Stimulated activated CD4-positive, alpha-beta T cell treated with anti-CD3 and anti-CD28 coated beads, TNF-alpha, amount 100 ng/mL, for 24 hours (primary cell): ENCODE results near the gene SGPP1.
"Not testable (repeated sequence)": the region's sequence is repeated elsewhere in the genome, so short reads cannot be mapped to it uniquely, and the experiment has no call there.

Experiments used
- DNase-seq, 3 experiments: peaks; one replicate each; pipeline ENCODE4 v3.0.0-alpha.2; 2020; ENCODE audit warnings: low read depth in 3 of 3

SGPP1 gene

DNA sequence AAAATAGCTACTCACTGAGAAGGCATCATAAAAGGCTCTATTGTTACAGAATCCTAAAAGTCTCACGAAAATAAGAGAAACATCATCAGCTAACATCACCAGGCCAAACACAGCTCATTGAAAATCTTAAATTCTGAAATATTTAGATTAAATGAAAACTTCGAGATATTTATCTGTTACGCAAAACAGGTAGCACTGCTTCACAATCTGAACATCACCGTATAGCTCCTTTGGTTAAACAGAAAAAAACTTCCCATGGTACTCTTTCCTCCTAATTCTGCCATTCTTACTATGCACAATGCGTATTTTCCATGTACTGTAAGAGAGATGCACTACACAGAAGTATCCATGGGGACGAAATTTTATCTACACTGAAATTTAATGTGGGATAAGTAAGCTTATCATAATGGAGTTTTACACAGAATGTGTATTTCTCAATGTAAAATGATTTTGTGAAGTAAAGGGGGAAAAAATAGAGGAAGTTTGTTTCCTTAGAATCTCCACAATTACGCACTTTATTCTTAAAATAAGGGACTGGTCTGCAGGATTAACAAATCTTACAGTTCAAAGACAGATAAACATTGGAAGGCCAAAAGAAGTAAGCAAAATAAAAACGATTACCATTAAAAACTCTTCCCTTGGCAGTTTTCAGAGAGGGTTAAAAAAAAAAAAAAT lies 1.9 kb downstream of the SGPP1 start:
- no peak for DNase-seq

DNA sequence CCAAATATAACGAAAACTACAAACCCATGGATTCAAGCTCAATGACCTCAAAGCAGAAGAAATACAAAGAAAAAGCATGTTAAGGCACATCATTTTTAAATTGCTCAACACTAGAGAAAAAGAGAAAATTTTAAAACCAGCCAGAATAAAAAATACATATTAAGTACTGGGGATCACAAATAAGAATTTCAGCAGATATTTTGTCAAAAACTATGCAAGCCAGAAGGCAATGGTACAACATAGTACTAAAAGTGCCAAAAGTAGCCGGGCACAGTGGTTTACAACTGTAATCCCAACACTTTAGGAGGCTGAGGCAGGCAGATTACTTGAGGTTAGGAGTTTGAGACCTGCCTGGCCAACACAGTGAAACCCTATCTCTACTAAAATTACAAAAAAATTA lies 10.2 kb downstream of the SGPP1 start:
- DNase-seq: no peak

DNA sequence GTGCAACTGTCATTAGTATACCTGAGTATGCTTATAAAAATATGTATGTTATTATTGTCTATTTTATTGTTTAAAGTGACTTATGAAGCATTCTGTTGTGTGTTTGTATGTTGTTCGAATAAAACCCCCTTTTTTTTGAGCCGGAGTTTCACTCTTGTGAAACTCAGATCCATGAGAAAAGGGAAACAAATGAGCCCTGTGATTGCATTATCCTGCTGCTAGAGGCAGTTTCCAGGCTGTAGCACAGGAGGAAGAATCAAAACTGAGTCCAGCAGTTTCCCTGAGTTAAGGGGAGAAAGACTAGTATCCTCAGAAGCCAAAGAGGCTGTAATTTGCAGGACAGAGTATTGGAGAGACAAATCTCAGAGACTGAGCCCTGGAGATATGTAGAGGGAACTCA lies 12.5 kb downstream of the SGPP1 start:
- DNase-seq: no peak

DNA sequence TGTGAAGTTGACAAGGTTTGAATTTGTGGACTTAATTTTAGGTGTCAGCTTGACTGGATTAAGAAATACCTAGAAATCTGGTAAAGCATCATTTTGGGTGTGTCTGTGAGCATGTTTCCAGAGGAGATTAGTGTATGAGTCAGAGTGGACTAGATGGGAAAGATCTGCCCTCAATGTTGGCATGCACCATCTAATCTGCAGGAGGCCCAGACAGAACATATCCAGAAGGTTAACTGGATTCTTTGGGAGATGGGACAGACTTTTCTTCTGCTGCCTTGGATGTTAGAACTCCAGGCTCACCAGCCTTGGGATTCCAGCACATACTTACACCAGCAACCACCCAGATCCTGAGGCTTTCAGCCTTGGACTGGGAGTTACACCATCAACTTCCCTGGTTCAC lies 14.1 kb downstream of the SGPP1 start:
- DNase-seq: no peak

DNA sequence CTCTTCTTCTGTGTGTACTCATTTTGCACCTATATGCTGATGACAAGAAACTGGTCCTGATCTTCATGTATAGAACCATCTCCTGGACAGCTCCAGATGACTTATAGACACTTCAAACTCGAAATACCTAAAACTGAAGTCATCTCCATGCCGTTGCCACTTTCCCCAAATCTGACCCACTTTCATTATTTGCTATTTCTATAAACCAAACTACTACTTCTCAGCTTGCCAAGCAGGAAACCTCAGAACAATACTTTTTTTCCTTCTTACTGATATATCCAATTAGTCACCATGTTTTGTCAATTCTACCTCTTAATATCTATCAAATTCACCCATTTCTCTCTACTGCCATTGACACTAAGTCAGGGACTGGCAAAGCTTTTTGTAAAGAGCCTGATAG lies 14.8 kb downstream of the SGPP1 start:
- no peak for DNase-seq

DNA sequence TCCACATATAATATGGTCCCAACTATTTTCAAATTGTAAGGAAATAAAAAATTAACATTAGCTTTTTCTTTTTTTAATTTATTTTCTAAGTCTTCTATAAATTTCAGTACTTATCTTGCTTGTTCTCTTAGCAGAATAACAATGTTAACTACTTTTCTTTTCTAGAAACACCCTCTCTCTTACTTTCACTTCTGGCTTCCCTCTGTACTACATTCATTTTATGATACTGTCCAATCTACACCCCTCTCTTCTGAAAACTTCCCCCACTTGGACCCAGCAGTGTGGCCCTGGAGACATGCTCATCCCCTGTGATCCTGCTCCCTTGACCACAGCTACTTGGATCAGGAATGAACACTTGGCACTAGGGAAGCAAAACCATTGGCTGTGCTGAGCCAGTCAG lies 15.7 kb downstream of the SGPP1 start:
- DNase-seq: no peak

DNA sequence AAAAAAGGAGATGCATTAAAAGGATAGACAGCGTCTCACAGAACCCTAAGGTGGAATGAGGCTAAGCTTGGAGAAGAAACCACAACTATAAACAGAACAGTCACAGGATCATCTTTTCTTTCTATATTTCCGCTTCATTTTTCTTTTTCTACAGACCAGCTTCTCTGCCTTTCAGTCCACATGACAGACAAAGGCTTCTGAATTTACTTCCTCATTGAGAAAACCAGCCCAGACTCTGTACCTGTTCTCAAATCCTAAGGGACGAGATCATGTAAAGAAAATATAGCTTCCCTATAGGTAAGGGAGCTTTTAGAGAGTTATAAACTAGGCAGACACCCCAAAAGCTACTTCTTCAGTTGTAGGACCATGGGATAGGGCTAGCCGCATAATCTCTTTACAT lies 17.4 kb downstream of the SGPP1 start:
- DNase-seq: no peak

DNA sequence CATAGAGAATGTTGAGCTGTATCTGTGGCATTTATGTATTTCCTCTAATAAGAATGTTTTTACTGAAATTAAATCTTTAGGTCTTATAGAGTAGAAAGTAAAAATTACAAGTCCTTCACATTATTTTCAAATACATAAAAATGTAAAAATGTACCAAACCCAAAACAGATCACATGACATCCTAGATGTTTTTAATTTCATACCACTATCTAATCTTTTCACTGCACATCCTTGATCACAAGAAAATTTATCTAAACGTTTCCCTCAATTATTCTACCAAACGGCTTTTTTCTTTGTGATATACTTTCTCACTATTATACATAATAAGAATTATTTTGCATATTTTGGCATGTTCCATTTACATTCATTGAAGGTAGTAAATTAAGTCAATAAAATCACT lies 18.3 kb downstream of the SGPP1 start:
- DNase-seq: no peak

DNA sequence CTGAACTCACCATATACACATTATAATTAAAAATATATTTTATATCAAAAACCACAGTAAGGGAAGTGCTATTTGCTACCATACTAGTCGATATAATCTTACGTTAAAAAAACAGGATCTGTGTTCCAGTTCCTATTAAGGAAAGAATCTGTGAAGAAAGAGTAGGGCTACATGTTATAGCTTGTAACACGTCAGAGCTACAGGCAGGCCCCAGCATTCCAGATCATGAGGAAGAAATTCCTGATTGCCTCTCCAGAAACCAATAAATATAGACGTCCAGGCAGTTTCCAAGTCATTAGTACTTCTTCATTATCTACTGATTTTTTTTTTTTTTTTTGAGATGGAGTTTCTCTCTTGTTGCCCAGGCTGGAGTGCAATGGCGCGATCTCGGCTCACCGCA lies 20.6 kb downstream of the SGPP1 start:
- no peak for DNase-seq

DNA sequence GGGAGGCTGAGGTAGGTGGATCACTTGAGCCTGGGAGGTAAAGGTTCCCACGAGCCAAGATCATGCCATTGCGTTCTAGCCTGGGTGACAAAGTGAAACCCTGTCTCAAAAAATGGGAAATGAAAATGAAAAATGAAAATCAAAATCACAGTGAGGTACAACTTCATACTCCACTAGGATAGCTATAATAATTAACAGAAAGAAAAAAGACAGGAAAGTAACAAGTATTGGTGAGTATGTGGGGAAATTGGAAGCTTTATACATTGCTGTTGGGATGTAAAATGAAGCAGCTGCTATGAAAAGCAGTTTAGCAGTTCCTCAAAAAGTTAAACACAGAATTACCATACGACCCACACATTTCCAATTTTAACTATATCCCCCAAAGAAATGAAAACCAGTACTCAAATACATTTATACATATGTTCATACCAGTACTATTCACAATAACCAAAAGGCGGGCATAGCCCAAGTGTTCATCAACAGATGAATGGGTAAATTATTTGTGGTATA lies 22.2 kb downstream of the SGPP1 start:
- no peak for DNase-seq

DNA sequence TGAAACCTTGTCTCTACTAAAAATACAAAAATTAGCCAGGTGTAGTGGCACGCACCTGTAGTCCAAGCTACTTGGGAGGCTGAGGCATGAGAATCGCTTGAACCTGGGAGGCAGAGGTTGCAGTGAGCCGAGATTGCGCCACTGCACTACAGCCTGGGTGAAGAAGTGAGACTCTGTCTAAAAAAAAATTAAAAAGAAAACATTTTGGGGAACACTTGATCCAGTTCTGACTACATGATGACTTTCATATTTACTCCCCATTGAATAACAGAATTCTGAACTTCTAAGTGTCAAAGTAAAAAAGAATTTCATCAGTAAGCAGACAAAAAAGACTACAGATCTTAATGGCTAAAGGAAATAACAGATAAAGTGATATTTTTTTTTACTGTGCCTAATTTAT lies 25.3 kb downstream of the SGPP1 start:
- not testable (repeated sequence) for DNase-seq

DNA sequence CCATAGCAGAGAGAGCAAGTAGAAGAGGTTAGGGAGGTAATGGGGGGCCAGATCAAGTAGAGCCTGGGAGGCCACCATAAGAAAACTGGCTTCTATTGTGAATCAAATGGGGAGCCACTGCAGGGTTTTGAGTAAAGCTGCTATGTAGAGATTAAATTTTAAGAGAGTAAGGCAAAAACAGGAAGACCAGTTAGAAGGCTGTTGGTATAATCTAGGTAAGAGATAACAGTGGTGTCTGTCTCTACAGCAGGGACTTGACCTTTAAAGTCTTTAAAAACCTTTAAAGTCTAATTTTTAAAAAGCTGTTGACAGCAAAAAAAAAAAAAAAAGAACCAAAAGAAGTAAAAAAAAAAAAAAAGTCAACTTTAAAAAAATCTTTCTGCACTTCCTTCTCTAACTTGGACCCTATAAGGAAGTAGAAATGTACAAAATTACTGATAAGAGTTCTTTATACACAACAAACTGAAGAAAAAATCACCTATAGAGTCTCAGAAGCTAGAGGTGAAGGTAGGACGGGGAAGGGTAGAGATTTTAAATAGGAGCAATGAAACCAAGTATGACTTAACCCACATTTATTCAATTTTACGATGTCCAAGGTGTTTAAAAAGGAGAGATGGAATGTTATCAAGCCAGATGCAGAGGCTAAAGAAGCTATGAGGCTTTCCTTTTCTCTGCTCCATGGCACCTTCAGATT lies 26.1 kb downstream of the SGPP1 start:
- no peak for DNase-seq

DNA sequence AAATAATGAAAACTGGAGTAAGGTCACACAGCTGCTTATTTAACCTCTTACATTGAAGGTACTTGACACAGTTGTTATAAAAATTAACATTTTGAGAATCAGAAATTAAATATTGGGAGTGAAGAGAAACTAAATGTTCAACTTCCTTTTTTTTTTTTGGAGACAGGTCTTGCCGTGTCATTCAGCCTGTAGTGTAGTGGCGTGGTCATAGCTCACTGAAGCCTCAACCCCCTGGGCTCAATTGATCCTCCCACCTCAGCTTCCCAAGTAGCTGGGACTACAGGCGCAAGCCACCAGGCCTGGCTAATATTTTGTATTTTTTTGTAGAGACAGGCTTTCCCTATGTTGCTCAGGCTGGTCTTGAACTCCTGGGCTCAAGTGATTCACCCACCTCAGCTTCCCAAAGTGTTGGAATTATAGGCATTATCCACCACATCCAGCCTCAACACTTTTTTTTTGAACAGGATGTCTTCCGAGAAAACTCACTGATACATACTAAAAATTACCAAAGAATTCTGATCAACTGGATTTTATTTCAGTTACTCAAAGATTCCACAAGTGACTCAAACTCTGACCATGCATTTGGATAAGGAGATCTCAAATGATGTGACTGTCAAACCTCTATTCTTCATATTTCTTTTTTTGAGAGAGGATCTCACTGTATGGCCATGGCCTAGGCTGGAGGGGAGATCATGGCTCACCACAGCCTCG lies 35.4 kb downstream of the SGPP1 start:
- no peak for DNase-seq

DNA sequence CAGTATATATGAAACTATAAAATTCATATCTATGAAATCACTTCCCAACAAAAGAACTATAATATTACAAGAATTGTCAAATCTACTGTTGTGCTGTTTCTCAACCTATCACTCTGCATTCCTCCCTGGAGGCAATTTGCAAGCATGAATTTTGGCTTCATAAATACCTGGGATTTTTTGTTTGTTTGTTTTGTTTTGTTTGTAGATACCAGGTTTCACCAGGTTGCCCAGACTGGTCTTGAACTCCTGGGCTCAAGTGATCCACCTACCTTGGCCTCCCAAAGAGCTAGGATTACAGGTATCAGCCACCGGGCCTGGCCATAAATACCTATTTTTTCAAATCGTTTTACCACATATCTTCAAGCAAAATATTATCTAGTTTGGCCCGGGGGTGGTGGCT lies 38.7 kb downstream of the SGPP1 start:
- no peak for DNase-seq

DNA sequence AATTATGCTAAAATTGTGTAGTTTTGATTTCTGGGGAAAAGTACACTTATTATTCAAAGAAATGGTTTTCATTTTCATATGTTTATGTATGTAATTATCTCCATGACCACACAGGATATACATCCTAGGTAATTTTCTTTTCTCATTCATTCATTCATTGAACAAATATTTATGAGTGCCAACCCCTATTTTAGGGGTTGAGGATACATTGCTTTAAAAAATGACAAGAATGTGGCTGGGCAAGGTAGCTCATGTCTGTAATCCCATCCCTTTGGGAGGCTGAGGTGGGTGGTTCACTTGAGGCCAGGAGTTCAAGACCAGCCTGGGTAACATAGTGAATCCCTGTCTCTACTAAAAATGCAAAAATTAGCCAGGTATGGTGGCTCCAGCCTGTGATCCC lies 40.9 kb downstream of the SGPP1 start:
- DNase-seq: no peak

DNA sequence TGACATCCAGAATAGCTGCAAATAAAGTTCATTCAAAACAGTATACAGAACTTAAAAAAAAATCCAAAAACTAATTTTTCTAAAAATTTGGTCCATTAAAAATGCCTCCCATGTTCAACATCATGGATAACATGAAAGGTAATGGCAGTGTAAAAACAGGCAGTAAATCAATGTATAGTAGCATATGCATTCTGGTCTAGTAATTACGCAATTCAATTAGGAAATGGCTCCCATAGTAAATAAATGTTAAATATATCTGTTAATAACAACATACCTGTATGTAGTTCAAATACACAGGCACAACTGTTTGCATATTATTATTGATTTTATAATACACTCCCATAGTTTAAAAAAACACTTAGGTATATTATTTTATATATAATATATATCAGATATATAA lies 42.5 kb downstream of the SGPP1 start:
- no peak for DNase-seq

DNA sequence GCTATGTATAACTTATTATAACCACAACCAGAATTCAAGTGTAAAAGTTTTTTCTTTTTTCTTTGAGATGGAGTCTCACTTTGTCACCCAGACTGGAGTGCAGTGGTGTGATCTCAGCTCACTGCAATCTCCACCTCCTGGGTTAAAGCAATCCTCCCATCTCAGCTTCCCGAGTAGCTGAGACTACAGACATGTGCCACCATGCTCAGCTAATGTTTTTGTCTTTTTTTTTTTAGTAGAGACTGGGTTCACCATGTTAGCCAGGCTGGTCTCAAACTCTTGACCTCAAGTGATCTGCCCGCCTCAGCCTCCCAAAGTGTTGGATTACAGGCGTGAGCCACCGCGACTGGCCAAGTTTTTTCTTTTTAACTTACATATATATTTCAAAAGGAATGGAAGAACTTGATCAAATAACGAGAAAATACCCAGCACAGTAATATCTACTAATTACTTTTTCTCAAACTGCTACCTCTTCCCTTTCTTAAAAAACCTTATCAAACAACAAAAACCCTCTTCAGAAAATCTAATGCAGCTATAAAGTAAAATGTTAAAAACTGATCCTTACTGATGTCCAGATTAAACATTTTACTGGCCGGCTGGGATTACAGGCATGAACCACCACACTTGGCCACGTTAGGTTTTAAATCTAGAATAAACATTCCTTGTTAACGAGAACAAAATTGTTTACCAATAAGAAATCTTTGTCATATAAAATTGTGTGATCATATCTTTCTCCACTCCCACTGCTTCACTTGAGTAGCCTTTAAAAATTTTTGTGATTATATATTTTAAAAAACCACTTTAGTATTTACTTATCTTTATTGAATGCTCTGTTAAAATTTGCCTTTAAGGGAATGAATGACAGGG lies 44.9 kb downstream of the SGPP1 start:
- no peak for DNase-seq

DNA sequence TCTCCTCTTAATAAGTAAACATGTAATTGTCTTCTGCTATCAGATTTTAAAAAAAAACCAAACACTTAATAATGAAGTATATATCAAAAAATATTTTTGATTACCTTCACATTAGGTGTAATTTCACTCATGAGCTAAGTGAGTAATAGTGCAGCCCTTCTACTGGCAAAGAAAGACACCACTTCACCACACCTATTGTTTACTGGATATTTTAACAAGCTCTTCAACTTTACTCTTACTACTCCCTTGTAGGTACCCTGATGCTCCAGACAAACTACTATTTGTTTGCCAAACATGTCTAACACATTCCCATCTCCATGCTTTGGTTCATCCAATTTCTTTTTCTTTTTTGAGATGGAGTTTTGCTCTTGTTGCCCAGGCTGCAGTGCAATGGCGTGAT lies 49.3 kb downstream of the SGPP1 start:
- no peak for DNase-seq

DNA sequence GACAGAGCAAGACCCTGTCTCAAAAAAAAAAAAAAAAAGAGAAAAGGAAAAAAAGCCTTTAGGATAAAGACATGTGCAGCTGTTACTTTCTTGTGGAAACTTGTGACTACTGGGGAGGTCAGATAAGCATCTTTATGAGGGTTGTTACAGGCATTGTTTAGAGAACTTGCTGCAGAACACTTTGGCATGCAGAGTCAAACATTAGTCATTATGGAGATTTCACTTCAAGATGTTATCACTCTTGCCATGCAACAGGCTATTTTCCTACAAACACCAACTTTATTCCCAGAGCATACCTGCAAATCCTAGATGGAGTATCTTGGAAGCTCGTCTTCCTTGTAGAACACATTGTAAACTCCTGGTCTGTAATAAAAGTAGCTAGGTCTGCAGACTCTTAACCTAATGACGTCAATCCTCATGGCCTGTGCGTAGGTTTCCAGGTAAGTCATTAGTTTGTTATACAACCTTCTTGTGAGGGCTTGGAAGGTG lies 49.9 kb downstream of the SGPP1 start:
- DNase-seq: no peak

DNA sequence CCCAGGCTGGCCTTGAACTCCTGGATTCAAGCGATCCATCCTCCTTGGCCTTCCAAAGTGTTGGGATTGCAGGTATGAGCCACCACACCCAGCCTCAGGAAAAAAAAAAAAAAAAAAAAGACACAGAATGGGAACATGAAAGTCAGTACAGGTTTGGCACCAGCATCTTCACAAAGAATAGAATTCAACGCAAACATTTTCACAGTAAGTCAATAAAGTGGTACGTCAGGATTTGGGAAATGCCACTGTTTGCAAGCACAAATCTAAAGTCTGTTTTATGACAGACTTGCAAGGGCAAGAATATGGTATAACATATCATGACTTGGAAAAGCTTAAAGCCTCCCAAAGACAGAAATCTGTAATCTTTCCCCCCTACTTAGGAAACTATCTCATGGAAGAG lies 51.2 kb downstream of the SGPP1 start:
- DNase-seq: no peak

DNA sequence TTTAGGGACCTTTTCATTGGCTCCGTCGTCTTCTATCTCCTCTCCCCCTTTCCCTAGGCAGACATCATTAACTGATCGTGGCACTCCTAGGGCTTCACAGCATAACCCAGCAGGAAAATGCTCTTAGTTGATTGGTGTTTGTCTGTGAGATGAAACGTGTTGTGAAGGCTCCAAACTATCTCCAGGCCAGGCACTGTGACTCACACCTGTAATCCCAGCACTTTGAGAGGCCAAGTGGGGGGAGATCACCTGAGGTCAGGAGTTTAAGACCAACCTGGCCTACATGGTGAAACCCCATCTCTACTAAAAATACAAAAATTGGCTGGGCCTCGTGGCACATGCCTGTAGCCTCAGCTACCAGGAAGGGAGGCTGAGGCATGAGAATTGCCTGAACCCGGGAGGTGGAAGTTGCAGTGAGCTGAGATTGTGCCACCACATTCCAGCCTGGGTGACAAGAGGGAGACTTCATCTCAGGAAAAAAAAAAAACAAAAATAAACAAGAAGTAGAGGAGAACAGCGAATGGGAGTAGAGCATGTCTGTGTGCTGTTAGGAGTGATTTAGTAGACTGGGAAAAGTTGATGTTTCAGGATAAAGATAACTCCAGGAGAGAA lies 53.9 kb downstream of the SGPP1 start:
- DNase-seq: no peak
